Panc1 (cell line): Measurements from ENCODE around the gene WRAP53.

Source experiments
- CTCF ChIP-seq: fragments of 450-650 bp; IDR thresholded peaks from 2 replicates; pipeline ENCODE4 v1.5.1; 2017; ENCODE audit warnings: mild to moderate bottlenecking
- POLR2AphosphoS5 ChIP-seq: IDR thresholded peaks from 2 replicates; pipeline ENCODE4 v1.6.1; 2012; ENCODE audit warnings: mild to moderate bottlenecking, low read depth, low read length, moderate library complexity

GRCh38 chr17:7716901-7717755, 28.9 kb downstream of the WRAP53 start, which contains the start of gene DNAH2:
- TF ChIP-seq CTCF (peak; percentile 87), POLR2AphosphoS5 (no peak)
